Neuron (in vitro differentiated cells): ENCODE results near the gene NDUFB4.
"Not testable (repeated sequence)": the region's sequence is repeated elsewhere in the genome, so short reads cannot be mapped to it uniquely, and the experiment has no call there.

ENCODE experiments used
- H2AFZ ChIP-seq: one replicate; pipeline ENCODE4 v1.6.1; 2013; ENCODE audit warnings: low read depth, mild to moderate bottlenecking, inconsistent platforms, low read length, moderate library complexity
- H3K27me3 ChIP-seq: one replicate; pipeline ENCODE4 v1.6.1; 2013; ENCODE audit warnings: low read length; ENCODE audit not compliant: insufficient read depth
- H3K36me3 ChIP-seq: one replicate; pipeline ENCODE4 v1.6.1; 2013; ENCODE audit warnings: low read length; ENCODE audit not compliant: insufficient read depth
- H3K4me1 ChIP-seq: one replicate; pipeline ENCODE4 v1.6.1; 2013; ENCODE audit warnings: low read length; ENCODE audit not compliant: insufficient read depth
- H3K4me3 ChIP-seq: 2 replicates; pipeline ENCODE4 v1.5.1; 2013; ENCODE audit warnings: mild to moderate bottlenecking, low read length, moderate library complexity
- H3K9me3 ChIP-seq: one replicate; pipeline ENCODE4 v1.6.1; 2013; ENCODE audit warnings: low read length

Gene NDUFB4

DNA sequence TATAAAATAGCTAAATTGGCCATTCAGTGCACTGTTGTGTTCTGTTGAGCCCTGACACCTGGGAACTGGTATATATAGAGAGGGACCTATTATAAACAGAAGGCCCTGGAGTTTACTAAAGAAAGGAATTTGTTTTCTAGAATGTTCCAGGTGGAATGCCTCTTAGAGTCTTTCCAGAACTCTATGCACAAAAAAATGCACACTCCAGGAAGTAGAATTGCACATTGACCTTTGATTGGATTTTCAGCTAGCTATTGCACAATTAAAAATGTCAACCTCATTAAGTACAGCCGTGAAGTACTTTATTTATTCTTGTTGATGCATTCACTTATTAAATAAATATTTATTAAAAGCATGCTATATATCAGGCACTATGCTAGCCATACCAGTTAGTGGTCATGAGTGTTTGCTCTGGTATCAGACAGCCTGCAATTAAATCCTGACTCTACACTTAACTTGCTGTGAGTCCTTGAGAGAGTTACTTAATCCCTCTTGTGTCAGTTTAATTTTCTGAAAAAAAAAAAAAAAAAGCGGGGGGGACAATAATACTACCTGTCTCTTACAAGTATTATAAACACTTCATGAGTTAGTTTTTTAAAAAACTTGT is 40.8 kb downstream of the NDUFB4 start:
- Histone ChIP-seq H3K4me3 (no peak overlapping the region), H3K27me3 (no peaks in the 10 kb centered on the region), H2AFZ (no peak overlapping the region), H3K36me3 (no peaks in the 10 kb centered on the region), H3K9me3 (no peaks in the 10 kb centered on the region), H3K4me1 (peaks cover 9% of the 10 kb centered on the region)

DNA sequence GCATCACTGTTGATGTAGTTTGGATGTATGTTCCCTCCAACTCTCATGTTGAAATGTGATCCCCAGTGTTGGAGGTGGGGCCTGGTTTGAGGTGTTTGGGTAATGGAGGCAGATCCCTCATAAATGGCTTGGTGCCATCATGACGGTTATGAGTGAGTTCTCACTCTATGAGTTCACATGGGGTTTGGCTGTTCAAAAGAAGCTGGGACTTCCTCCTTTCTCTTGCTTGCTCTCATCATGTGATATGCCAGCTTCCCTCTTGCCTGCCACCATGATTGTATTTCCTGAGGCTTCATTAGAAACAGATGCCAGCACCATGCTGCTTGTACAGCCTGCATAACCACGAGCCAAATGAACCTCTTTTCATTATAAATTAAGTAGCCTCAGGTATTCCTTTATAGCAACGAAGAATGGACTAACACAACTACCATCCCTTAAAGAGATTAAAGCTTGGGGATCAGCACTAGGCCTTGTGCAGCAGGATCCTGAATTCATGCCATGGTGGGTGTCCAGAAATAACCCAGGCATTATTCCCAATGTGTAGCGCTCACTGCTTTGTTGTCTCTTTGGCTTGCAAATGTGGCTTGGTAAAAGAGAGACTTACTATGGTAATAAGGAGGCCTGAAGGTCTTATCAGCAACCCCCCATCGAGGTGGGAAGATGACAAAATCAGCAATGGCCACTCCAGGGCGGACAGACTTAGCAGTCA is 41.9 kb downstream of the NDUFB4 start:
- Histone ChIP-seq H2AFZ (no peak overlapping the region), H3K4me3 (no peak overlapping the region), H3K4me1 (peaks cover 9% of the 10 kb centered on the region), H3K36me3 (no peaks in the 10 kb centered on the region), H3K9me3 (no peaks in the 10 kb centered on the region), H3K27me3 (no peaks in the 10 kb centered on the region)

DNA sequence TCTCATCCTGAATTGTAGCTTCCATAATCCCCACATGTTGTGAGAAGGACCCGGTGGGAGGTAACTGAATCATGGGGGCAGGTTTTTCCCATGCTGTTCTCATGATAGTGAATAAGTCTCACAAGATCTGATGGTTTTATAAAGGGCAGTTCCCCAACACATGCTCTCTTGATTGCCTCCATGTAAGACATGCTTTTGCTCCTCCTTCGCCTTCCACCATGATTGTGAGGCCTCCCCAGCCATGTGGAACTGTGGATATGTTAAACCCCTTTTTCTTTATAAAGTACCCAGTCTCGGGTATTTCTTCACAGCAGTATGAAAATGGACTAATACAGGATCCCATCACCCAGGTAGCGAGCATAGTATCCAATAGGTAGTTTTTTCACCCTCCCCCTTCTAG is 42.7 kb downstream of the NDUFB4 start:
- H3K9me3 ChIP-seq, H3K27me3 ChIP-seq, H2AFZ ChIP-seq, H3K4me3 ChIP-seq, H3K4me1 ChIP-seq, H3K36me3 ChIP-seq: not testable (repeated sequence)

DNA sequence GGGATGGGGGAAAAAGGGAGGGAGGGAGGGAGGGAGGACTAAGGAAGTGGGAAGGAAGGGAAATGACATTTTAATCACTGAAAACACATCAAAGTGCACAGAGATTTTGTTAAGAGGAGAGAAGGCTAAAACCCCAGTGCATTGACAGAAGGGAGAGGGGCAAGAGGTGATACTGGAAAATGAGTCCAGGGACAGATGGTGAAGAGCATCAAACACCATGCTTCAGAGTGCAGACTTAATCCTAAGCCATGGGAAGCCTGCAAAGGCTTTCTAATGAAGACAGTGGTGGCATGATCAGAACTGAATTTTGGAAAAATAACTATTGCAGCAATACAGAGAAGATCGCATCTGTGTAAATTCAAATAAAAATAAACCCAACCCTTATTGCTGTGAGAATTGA is 44.1 kb downstream of the NDUFB4 start:
- no peaks in the 10 kb centered on the region for H3K9me3 ChIP-seq
- no peak overlapping the region for H3K4me3 ChIP-seq
- H2AFZ ChIP-seq: no peak overlapping the region
- H3K4me1 ChIP-seq: peaks cover 9% of the 10 kb centered on the region
- H3K36me3 ChIP-seq: no peaks in the 10 kb centered on the region
- no peaks in the 10 kb centered on the region for H3K27me3 ChIP-seq

DNA sequence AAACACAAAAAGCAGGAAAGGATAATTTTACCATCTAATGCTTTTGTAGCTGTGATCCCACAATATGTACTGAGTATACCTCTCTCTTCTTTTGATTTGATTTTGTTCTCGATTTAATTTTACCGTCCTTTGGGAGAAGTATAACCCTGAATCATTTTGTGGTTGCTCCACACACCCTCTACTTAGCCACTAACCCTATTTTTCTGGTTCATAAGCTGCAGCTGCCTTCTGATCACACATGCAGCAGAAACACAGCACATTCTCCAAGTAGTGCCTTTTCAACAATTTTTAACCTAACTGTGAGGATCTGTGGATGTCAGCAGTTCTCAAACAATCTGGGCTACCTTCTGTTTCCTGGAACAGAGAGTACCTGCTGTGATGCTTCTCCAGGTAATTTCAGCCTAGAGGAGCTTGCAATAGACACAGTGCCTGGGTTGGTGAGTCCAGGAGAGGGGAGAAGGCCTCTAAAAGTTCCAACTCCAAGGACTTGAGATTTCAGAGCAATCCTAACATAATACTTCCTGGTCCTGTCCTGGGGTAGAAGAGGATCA is 45.6 kb downstream of the NDUFB4 start:
- Histone ChIP-seq H3K4me3 (no peak overlapping the region), H2AFZ (no peak overlapping the region), H3K27me3 (no peaks in the 10 kb centered on the region), H3K4me1 (peaks cover 1% of the 10 kb centered on the region), H3K36me3 (no peaks in the 10 kb centered on the region), H3K9me3 (no peaks in the 10 kb centered on the region)

DNA sequence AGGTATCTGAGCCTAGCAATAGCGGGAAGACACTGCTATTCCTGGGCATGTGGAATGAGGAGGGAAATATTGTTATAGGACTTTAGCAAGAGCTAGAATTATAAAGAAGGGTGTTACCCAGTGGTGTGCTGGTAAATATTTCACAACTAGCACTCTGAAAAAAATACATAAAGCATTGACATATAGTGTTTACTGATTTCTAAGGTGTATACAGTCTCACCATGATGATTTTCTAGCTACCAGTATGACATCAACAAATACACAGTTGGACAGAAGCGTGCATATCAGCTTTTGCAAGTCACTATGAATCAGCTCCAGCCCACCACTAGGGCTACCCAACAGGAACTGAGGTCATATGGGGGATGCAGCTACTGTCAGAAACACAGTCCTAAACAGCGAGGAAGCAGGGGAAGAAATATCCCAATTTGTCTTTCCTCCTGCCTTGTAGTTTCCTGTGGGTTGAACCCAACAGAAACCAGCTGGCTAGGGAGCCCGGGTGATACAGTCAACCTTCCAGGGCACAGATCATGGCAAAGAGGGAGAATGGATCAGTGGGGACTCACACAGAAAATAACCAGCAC is 46.3 kb downstream of the NDUFB4 start:
- Histone ChIP-seq H3K4me3 (no peak overlapping the region), H2AFZ (no peak overlapping the region), H3K9me3 (no peaks in the 10 kb centered on the region), H3K27me3 (no peaks in the 10 kb centered on the region), H3K36me3 (no peaks in the 10 kb centered on the region), H3K4me1 (no peaks in the 10 kb centered on the region)

DNA sequence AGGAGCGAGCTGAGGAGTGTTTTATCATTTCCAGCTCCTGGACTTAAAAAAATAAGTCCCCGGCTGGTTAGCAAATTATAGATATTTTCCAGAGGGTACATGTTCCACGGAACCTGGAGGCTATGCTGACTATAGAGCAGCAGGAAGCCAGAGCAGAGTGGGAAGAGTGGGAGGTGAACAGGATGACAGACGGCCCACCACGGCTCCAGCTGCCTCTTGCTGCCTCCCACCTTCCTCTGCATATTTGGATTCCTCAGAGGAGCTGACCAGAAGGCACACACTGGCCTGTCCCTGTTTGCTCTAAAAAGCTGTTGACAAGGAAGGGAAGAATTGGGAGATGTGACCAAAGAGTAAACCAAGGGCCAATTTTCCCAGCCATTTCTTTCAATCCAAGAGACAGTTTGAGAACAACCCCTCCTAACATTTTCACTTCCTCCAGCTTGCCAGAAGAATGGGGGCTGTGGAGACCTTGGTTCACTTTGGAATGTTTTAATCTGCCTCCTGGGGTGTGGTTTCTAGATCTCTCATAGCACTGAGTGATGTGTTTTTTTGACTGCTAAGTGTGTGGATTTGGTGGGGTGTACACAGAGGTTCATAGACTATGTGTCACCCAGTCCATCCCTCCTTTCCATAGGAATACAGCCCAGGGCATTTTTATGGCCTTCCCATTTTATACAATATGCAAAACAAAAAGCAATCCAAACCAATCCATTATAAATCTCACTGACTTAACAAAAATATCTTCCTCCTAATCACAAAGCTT is 49.1 kb downstream of the NDUFB4 start:
- Histone ChIP-seq H3K36me3 (no peaks in the 10 kb centered on the region), H2AFZ (no peak overlapping the region), H3K27me3 (no peaks in the 10 kb centered on the region), H3K9me3 (no peaks in the 10 kb centered on the region), H3K4me3 (no peak overlapping the region), H3K4me1 (no peaks in the 10 kb centered on the region)

DNA sequence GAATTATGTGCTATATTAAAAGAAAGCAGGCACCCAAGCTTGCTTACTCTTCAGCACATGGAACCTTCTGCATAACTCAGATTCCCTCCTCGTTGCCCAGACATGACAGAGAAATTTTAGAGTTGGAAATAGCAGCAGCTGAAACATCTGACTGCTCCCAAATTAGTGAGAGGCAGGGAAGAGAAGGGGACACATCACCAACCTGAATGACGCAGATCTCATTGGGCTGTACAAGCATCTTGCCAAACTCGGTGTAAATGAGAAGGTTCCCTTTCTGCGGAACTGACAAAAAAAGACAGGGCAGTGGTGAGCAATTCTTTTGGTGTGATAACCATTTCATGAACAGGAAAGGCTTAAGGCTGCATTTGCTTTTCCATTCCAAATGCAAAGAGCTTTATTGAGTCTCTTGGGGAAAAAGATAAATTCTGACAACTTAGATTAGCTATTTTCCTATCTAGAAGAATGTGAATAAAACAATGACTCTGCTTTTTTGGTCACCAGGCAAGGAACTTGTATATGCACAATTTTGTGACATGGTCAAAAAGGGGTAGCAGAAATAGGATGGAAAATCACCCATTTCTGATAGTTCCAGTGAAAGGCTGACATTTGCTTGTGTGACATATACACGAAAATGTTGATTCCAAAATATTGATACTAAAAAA is 50.8 kb downstream of the NDUFB4 start:
- Histone ChIP-seq H3K9me3 (no peaks in the 10 kb centered on the region), H3K27me3 (no peaks in the 10 kb centered on the region), H3K4me3 (no peak overlapping the region), H2AFZ (no peak overlapping the region), H3K36me3 (no peaks in the 10 kb centered on the region), H3K4me1 (no peaks in the 10 kb centered on the region)

DNA sequence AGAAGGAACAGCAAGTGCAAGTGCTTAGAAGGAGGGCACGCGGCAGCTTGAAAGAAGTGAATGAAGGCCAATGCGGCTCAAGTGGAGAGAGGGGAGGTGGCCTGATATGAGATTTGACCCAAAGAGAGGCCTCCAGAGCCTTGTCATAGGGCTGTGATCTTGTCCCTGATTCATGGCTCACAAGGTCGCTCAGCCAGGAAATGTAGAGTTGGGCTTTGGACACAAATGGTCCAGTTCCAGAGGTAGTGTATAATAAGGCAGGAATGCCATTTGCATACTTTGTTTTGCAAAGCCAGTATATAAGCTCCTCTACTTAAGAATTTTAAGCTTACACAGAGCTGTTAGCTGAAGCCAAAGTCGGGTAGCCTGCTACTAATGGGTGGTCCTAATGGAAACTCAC is 52.2 kb downstream of the NDUFB4 start:
- Histone ChIP-seq H3K27me3 (no peaks in the 10 kb centered on the region), H3K4me1 (no peaks in the 10 kb centered on the region), H3K36me3 (no peaks in the 10 kb centered on the region), H3K4me3 (no peak overlapping the region), H2AFZ (no peak overlapping the region), H3K9me3 (no peaks in the 10 kb centered on the region)

DNA sequence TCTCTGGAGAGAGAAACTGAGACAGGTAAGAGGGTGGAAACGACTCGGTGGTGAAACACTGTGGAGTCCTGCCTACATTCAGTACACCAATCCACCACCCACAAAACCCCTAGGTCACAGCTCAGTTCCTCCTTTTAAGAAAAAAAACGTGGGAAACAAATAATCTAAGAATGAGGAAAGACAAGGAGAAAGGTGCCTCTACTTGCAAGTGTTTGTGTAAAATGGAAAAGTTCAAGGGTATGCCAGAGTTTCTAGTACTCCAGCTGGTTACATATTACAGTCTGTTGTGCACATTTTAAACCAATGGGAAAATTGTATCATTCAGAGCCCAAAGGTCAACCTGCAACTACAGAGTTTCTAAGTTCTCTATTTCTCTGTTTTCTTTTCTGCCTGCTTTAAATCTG is 53.7 kb downstream of the NDUFB4 start:
- Histone ChIP-seq H3K9me3 (no peaks in the 10 kb centered on the region), H3K4me3 (no peak overlapping the region), H3K4me1 (no peaks in the 10 kb centered on the region), H3K36me3 (no peaks in the 10 kb centered on the region), H3K27me3 (no peaks in the 10 kb centered on the region), H2AFZ (no peak overlapping the region)

DNA sequence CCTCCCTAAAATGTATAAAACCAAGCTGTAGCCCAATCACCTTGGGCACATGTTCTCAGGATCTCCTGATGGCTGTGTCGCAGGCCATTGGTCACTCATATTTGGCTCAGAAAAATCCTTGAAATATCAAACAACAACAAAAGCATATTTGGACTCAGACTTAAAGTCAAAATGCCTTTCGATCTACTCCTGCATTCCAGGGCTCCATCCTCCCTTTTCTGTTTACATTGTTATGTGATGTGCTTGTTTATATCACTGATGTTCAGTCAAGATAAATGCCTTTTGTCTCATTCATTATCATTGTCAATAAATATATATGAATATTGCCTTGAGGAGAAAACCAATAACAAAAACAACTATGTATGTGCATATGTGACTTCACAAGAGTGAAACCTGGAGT is 54.2 kb downstream of the NDUFB4 start:
- no peak overlapping the region for H2AFZ ChIP-seq
- no peaks in the 10 kb centered on the region for H3K9me3 ChIP-seq
- no peaks in the 10 kb centered on the region for H3K27me3 ChIP-seq
- no peaks in the 10 kb centered on the region for H3K36me3 ChIP-seq
- no peak overlapping the region for H3K4me3 ChIP-seq
- no peaks in the 10 kb centered on the region for H3K4me1 ChIP-seq
